SU-DHL-6 (cell line): ENCODE measurements around the gene PGLYRP2.

Experiments
- H2AFZ ChIP-seq: fragments of 200-600 bp; sonication (generic); 2 replicates; pipeline ENCODE4 v1.6.1; 2014; ENCODE audit warnings: low read depth, mild to moderate bottlenecking, moderate library complexity, mixed read lengths, antibody characterized with exemption, low read length; ENCODE audit not compliant: severe bottlenecking
- H3F3A ChIP-seq: fragments of 200-600 bp; shearing (Covaris generic); 2 replicates; pipeline ENCODE4 v1.6.0; 2016; ENCODE audit warnings: antibody characterized with exemption, mild to moderate bottlenecking; ENCODE audit not compliant: insufficient read depth
- H3K27ac ChIP-seq: fragments of 200-600 bp; sonication (generic); 2 replicates; pipeline ENCODE4 v1.5.1; 2016; ENCODE audit warnings: low read depth, mild to moderate bottlenecking, low read length, moderate library complexity, mixed read lengths
- H3K27me3 ChIP-seq: fragments of 200-600 bp; sonication (generic), shearing (Covaris generic); 2 replicates; pipeline ENCODE4 v1.6.0; 2014; ENCODE audit warnings: mild to moderate bottlenecking, low read length
- H3K36me3 ChIP-seq: fragments of 200-600 bp; sonication (generic); 2 replicates; pipeline ENCODE4 v1.6.1; 2014; ENCODE audit warnings: mild to moderate bottlenecking, low read length, mixed read lengths
- H3K4me2 ChIP-seq: fragments of 300-600, 200-600 bp; shearing (Covaris generic), sonication (generic); 2 replicates; pipeline ENCODE4 v1.6.0; 2014; ENCODE audit warnings: low read length, low read depth, mild to moderate bottlenecking; ENCODE audit not compliant: poor library complexity, severe bottlenecking
- H3K4me3 ChIP-seq: fragments of 200-600 bp; sonication (generic); 2 replicates; pipeline ENCODE4 v1.5.1; 2014; ENCODE audit warnings: antibody characterized with exemption, low read length, mild to moderate bottlenecking, mixed read lengths; ENCODE audit not compliant: insufficient read depth, poor library complexity, severe bottlenecking
- H3K79me2 ChIP-seq: fragments of 200-600 bp; sonication (generic); 2 replicates; pipeline ENCODE4 v1.6.1; 2014; ENCODE audit warnings: mild to moderate bottlenecking, low read length, moderate library complexity; ENCODE audit not compliant: insufficient read depth
- H3K9ac ChIP-seq: fragments of 200-600 bp; sonication (generic); 2 replicates; pipeline ENCODE4 v1.7.0; 2014; ENCODE audit warnings: mild to moderate bottlenecking, low read length
- H3K9me2 ChIP-seq: fragments of 200-600 bp; sonication (generic); replicated peaks from 2 replicates; pipeline ENCODE4 v1.6.1; 2014; ENCODE audit warnings: low read length; ENCODE audit not compliant: insufficient read depth
- H3K9me3 ChIP-seq: fragments of 200-600 bp; sonication (generic); 2 replicates; pipeline ENCODE4 v1.6.1; 2014; ENCODE audit warnings: low read length, mixed read lengths; ENCODE audit not compliant: insufficient read depth
- H4K20me1 ChIP-seq: fragments of 200-600 bp; sonication (generic); 2 replicates; pipeline ENCODE4 v1.6.1; 2014; ENCODE audit warnings: low read depth, mild to moderate bottlenecking, antibody characterized with exemption, low read length, moderate library complexity, mixed read lengths
- CTCF ChIP-seq: fragments of 200-600 bp; sonication (generic); IDR thresholded peaks from one replicate; pipeline ENCODE4 v1.5.1; 2017; ENCODE audit warnings: antibody characterized with exemption, mild to moderate bottlenecking, low read length, moderate library complexity; ENCODE audit not compliant: insufficient read depth, poor library complexity, severe bottlenecking
- EZH2phosphoT487 ChIP-seq: fragments of 200-600 bp; sonication (generic), shearing (Covaris generic); conservative IDR thresholded peaks from 2 replicates; pipeline ENCODE4 v1.6.1; 2018; ENCODE audit warnings: mild to moderate bottlenecking, antibody characterized with exemption, low read length, moderate library complexity, mixed read lengths

PGLYRP2 gene

GRCh38 chr19:15421721-15422260 is 57.5 kb downstream of the PGLYRP2 start:
- Histone ChIP-seq H3K9ac (no peak overlapping the region), H3K4me3 (no peak overlapping the region), H3K27me3 (no peaks in the 10 kb centered on the region), H3K4me2 (no peak overlapping the region), H3F3A (0 out of 2 replicates have a peak, but pooled peaks cover 8% of the 10 kb centered on the region), H4K20me1 (no peaks in the 10 kb centered on the region), H2AFZ (no peak overlapping the region), H3K9me2 (no peaks in the 10 kb centered on the region), H3K79me2 (peaks cover 20% of the 10 kb centered on the region), H3K36me3 (peaks cover 7% of the 10 kb centered on the region; the same call in 1 of the 2 replicates), H3K27ac (no peak overlapping the region), H3K9me3 (no peaks in the 10 kb centered on the region)
- TF ChIP-seq EZH2phosphoT487: no peak

GRCh38 chr19:15421136-15421695 is 58.1 kb downstream of the PGLYRP2 start:
- Histone ChIP-seq H3K9ac (no peak overlapping the region), H4K20me1 (peaks cover 1% of the 10 kb centered on the region; the same call in 1 of the 2 replicates), H3K36me3 (peaks cover 7% of the 10 kb centered on the region; the same call in 1 of the 2 replicates)

GRCh38 chr19:15419413-15420025 is 59.8 kb downstream of the PGLYRP2 start:
- Histone ChIP-seq H3K9ac (peak overlapping the region; percentile 35), H3F3A (0 out of 2 replicates have a peak, but pooled peaks cover 8% of the 10 kb centered on the region), H3K4me2 (peak overlapping the region; percentile 58), H3K36me3 (peaks cover 7% of the 10 kb centered on the region; the same call in 1 of the 2 replicates), H3K9me2 (no peaks in the 10 kb centered on the region), H3K4me3 (no peak overlapping the region), H2AFZ (no peak overlapping the region), H3K9me3 (no peaks in the 10 kb centered on the region), H3K27ac (0 out of 2 replicates have a peak overlapping the region, but pooled peaks have one; percentile 15), H4K20me1 (peaks cover 4% of the 10 kb centered on the region; the same call in 1 of the 2 replicates), H3K27me3 (no peaks in the 10 kb centered on the region), H3K79me2 (peaks cover 42% of the 10 kb centered on the region)
- TF ChIP-seq CTCF: no peak
- no peak for TF ChIP-seq EZH2phosphoT487

More at GRCh38 chr19:15421136-15421695, 58.1 kb downstream of the PGLYRP2 start:
- Histone ChIP-seq H3K9me3 (no peaks in the 10 kb centered on the region), H3K9me2 (no peaks in the 10 kb centered on the region), H2AFZ (no peak overlapping the region), H3K4me3 (no peak overlapping the region), H3F3A (0 out of 2 replicates have a peak, but pooled peaks cover 8% of the 10 kb centered on the region), H3K4me2 (no peak overlapping the region), H3K27ac (no peak overlapping the region), H3K79me2 (peaks cover 25% of the 10 kb centered on the region), H3K27me3 (no peaks in the 10 kb centered on the region)
- TF ChIP-seq EZH2phosphoT487 (no peak), CTCF (no peak)
